Panc1 (cell line): ENCODE measurements around the gene ASB1. TPM values are rescaled to one million over a fixed set of nuclear protein-coding genes. Genes with fewer than 3 reads are reported as not detected.

Experiments
- ATAC-seq: fragments of 200-7000 bp; cut with Tn5 transposase; 2 replicates; pipeline ENCODE4 v1.9.1; 2020; ENCODE audit warnings: mild to moderate bottlenecking, moderate library complexity
- BruUV-seq: library from RNA; stranded (reverse); fragments of 400-500 nt; replicated peaks from 2 replicates; lab custom pipeline; 2021; lab: Mats Ljungman, UMichigan
- CTCF ChIA-PET: fragments of 300-600 bp; sonication (Branson Sonifier 250); formaldehyde crosslinking; loops from one replicate; lab custom pipeline; 2022; ENCODE audit warnings: antibody characterized with exemption; lab: Charles Lee
- POLR2A ChIA-PET: fragments of 300-600 bp; sonication (Branson Sonifier 250); formaldehyde crosslinking; loops from one replicate; lab custom pipeline; 2022; ENCODE audit warnings: antibody characterized with exemption; lab: Charles Lee
- DNase-seq: peaks from one replicate; pipeline ENCODE4 v3.0.0-alpha.2; 2010; ENCODE audit warnings: low read depth, low spot score
- H3K27ac ChIP-seq: 2 replicates; pipeline ENCODE4 v1.5.1; 2011; ENCODE audit warnings: mild to moderate bottlenecking, low read length, inconsistent platforms
- H3K27me3 ChIP-seq: fragments of 200-500 bp; sonication (Bioruptor generic); 2 replicates; pipeline ENCODE4 v1.6.0; 2014; ENCODE audit warnings: low read length, inconsistent platforms; ENCODE audit not compliant: control insufficient read depth, insufficient read depth
- H3K36me3 ChIP-seq: fragments of 200-500 bp; sonication (Bioruptor generic); 2 replicates; pipeline ENCODE4 v1.5.1; 2014; ENCODE audit warnings: inconsistent platforms, mild to moderate bottlenecking, low read length, moderate library complexity; ENCODE audit not compliant: control insufficient read depth, insufficient read depth
- H3K4me1 ChIP-seq: 2 replicates; pipeline ENCODE4 v1.5.1; 2011; ENCODE audit warnings: inconsistent platforms, mild to moderate bottlenecking, low read length, moderate library complexity; ENCODE audit not compliant: control insufficient read depth, insufficient read depth
- H3K4me3 ChIP-seq, 2 experiments: 2 replicates each; pipeline ENCODE4 v1.5.1; 2011 to 2012; ENCODE audit warnings: low read depth in 2 of 2, low read length in 2 of 2, mild to moderate bottlenecking in 2 of 2, inconsistent platforms in 1 of 2, moderate library complexity in 1 of 2
- H3K9me3 ChIP-seq: fragments of 200-500 bp; sonication (Bioruptor generic); 2 replicates; pipeline ENCODE4 v1.5.1; 2014; ENCODE audit warnings: low read depth, mild to moderate bottlenecking, inconsistent platforms, low read length, moderate library complexity; ENCODE audit not compliant: control insufficient read depth, insufficient read depth
- POLR2AphosphoS5 ChIP-seq: IDR thresholded peaks from 2 replicates; pipeline ENCODE4 v1.6.1; 2012; ENCODE audit warnings: mild to moderate bottlenecking, low read depth, low read length, moderate library complexity
- SIN3A ChIP-seq: IDR thresholded peaks from 2 replicates; pipeline ENCODE4 v1.6.1; 2012; ENCODE audit warnings: low read depth, mild to moderate bottlenecking, low read length, moderate library complexity, borderline replicate concordance; ENCODE audit not compliant: insufficient read depth
- TCF7L2 ChIP-seq: IDR thresholded peaks from 2 replicates; pipeline ENCODE4 v1.6.1; 2011; ENCODE audit warnings: mild to moderate bottlenecking, low read depth, low read length, inconsistent platforms
- in situ Hi-C: cut with HindIII; loops from 2 replicates; pipeline ENCODE4 v1.10.0; 2016; ENCODE audit warnings: low sequenced_read_pairs, low pct_unique_long_range_greater_than_20kb
- intact Hi-C: fragments of 100-400 bp; cut with micrococcal nuclease; formaldehyde crosslinking; loops from one replicate; pipeline ENCODE4 v1.10.0; 2022; ENCODE audit not compliant: unreplicated experiment
- total RNA-seq: library from RNA; stranded (reverse); gene quantifications from one replicate; pipeline ENCODE4 v1.2.1, GENCODE V29; 2021; ENCODE audit not compliant: unreplicated experiment
- TF ChIP-seq, protein P1 (sequence below), 2 experiments: IDR thresholded peaks; 2 replicates each; pipeline ENCODE4 v1.6.1; 2011 to 2012; ENCODE audit warnings: low read depth in 2 of 2, control low read depth in 1 of 2, low read length in 1 of 2, mild to moderate bottlenecking in 1 of 2, moderate library complexity in 1 of 2; ENCODE audit not compliant: insufficient read depth in 1 of 2
- TF ChIP-seq, protein P2 (sequence below): fragments of 450-650 bp; IDR thresholded peaks from 2 replicates; pipeline ENCODE4 v1.5.1; 2017; ENCODE audit warnings: mild to moderate bottlenecking

ASB1 gene
- total RNA-seq, 1 experiment from 2014 or later, result 57.3 TPM

DNA sequence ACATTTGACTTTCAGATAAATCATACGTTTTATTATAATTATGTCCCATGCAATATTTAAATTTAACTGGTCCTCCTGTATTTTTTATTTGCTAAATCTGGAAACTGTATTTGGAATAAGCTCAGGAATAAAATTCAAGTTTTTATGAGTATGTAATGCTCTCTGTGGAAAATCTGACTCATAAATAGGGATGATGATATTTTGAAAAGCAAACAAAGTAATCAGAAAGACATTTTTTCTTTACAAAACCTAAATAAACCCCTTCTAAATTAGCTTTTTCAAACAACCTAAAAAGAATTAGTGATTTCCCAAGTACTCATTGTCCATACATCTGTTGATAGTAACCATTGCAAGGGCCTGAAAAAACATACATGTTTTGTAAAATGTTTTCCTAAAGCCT lies 41.1 kb downstream of the ASB1 start:
- TF ChIP-seq TCF7L2, result no peak
- TF ChIP-seq, protein P1, sequence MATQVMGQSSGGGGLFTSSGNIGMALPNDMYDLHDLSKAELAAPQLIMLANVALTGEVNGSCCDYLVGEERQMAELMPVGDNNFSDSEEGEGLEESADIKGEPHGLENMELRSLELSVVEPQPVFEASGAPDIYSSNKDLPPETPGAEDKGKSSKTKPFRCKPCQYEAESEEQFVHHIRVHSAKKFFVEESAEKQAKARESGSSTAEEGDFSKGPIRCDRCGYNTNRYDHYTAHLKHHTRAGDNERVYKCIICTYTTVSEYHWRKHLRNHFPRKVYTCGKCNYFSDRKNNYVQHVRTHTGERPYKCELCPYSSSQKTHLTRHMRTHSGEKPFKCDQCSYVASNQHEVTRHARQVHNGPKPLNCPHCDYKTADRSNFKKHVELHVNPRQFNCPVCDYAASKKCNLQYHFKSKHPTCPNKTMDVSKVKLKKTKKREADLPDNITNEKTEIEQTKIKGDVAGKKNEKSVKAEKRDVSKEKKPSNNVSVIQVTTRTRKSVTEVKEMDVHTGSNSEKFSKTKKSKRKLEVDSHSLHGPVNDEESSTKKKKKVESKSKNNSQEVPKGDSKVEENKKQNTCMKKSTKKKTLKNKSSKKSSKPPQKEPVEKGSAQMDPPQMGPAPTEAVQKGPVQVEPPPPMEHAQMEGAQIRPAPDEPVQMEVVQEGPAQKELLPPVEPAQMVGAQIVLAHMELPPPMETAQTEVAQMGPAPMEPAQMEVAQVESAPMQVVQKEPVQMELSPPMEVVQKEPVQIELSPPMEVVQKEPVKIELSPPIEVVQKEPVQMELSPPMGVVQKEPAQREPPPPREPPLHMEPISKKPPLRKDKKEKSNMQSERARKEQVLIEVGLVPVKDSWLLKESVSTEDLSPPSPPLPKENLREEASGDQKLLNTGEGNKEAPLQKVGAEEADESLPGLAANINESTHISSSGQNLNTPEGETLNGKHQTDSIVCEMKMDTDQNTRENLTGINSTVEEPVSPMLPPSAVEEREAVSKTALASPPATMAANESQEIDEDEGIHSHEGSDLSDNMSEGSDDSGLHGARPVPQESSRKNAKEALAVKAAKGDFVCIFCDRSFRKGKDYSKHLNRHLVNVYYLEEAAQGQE (IDR thresholded peaks at IDR 0.05; ENCODE audit: insufficient read depth in 1 of 2, low read depth in 2 of 2, low read length in 1 of 2), result no peak
- TF ChIP-seq POLR2AphosphoS5, result no peak
- TF ChIP-seq, protein P2, sequence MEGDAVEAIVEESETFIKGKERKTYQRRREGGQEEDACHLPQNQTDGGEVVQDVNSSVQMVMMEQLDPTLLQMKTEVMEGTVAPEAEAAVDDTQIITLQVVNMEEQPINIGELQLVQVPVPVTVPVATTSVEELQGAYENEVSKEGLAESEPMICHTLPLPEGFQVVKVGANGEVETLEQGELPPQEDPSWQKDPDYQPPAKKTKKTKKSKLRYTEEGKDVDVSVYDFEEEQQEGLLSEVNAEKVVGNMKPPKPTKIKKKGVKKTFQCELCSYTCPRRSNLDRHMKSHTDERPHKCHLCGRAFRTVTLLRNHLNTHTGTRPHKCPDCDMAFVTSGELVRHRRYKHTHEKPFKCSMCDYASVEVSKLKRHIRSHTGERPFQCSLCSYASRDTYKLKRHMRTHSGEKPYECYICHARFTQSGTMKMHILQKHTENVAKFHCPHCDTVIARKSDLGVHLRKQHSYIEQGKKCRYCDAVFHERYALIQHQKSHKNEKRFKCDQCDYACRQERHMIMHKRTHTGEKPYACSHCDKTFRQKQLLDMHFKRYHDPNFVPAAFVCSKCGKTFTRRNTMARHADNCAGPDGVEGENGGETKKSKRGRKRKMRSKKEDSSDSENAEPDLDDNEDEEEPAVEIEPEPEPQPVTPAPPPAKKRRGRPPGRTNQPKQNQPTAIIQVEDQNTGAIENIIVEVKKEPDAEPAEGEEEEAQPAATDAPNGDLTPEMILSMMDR, result no peak
- no peak for TF ChIP-seq SIN3A
- in situ Hi-C loops, result no loop called here
- peaks cover 15% of the 10 kb centered on the region; the same call in 1 of the 2 replicates for H3K9me3 ChIP-seq
- ChIA-PET CTCF (no interaction called here), POLR2A (no interaction called here)
- no peak overlapping the region for H3K4me3 ChIP-seq
- H3K36me3 ChIP-seq, result no peaks in the 10 kb centered on the region
- H3K27me3 ChIP-seq, result no peaks in the 10 kb centered on the region
- intact Hi-C loops, result no loop called here
- ATAC-seq, result no peak
- DNase-seq, result no peak
- H3K4me1 ChIP-seq, result no peaks in the 10 kb centered on the region
- H3K27ac ChIP-seq, result no peak overlapping the region
- no TSS peak for BruUV-seq

DNA sequence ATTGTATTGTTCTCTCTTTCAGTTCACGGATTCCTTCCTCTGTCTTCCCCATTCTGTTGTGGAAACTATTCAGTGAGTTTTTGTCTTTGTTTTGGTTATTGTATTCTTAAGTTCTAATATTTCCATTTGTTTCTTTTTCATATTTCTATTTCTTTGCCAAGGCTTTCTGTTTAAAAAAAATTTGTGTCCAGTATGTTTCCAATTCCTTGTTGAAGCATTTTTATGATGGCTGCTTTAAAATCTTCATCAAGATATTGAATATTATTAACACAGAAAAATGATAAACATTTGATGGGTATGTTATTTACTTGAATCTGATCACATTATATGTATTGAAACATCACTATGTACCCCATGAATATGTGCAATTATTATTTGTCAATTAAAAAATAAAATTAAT lies 42.4 kb downstream of the ASB1 start:
- Histone ChIP-seq H3K9me3 (peaks cover 20% of the 10 kb centered on the region; the same call in 1 of the 2 replicates), H3K4me3 (no peak overlapping the region), H3K27me3 (no peaks in the 10 kb centered on the region), H3K27ac (no peak overlapping the region), H3K36me3 (no peaks in the 10 kb centered on the region), H3K4me1 (no peaks in the 10 kb centered on the region)
- no peak for TF ChIP-seq SIN3A
- in situ Hi-C loops, result no loop called here
- CTCF ChIA-PET, result no interaction called here
- POLR2A ChIA-PET, result no interaction called here
- ATAC-seq, result no peak
- no peak for DNase-seq
- BruUV-seq, result no TSS peak
- intact Hi-C loops, result no loop called here

DNA sequence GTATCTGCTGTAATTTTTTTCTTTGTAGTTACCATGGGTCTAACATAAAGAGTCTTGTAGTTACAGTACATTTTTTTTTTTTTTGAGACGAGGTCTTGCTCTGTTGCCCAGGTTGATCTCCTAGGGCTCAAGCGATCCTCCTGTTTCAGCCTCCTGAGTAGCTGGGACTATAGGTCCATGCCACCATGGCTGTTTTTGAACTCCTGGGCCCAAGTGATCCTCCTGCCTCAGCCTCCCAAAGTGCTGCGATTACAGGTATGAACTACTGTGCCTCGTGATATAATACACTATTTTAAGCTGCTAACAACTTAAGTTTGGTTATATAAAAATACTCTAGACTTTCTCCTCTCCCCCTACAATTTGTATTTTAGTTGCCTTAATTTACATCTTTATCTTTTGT lies 46.3 kb downstream of the ASB1 start:
- in situ Hi-C loops, result no loop called here
- H3K27me3 ChIP-seq, result no peaks in the 10 kb centered on the region
- DNase-seq (no peak), ATAC-seq (no peak)
- H3K9me3 ChIP-seq, result peaks cover 26% of the 10 kb centered on the region; the same call in 1 of the 2 replicates
- no peaks in the 10 kb centered on the region for H3K36me3 ChIP-seq
- BruUV-seq, result no TSS peak
- POLR2A ChIA-PET, result no interaction called here
- CTCF ChIA-PET, result interaction anchor here (0.5 to 1.0 kb wide), 2 partner anchors 56 to 233 kb away, joined by 3 to 5 read pairs; no protein-coding TSS in a partner anchor
- H3K4me3 ChIP-seq, result no peak overlapping the region
- H3K27ac ChIP-seq, result no peak overlapping the region
- intact Hi-C loops, result no loop called here
- no peak for TF ChIP-seq POLR2AphosphoS5
- no peak for TF ChIP-seq TCF7L2
- TF ChIP-seq, protein P2, result no peak
- TF ChIP-seq, protein P1 (IDR thresholded peaks at IDR 0.05; ENCODE audit: insufficient read depth in 1 of 2, low read depth in 2 of 2, low read length in 1 of 2), result no peak
- TF ChIP-seq SIN3A, result no peak
- H3K4me1 ChIP-seq, result no peaks in the 10 kb centered on the region
